HG02870 (cell line): Measurements from ENCODE around the gene FAIM2.

Source experiments
- ATAC-seq: cut with Tn5 transposase; IDR thresholded peaks from one replicate; pipeline ENCODE4 v1.9.1; 2021; ENCODE audit warnings: mild to moderate bottlenecking, moderate library complexity; ENCODE audit not compliant: unreplicated experiment

Gene FAIM2

GRCh38 chr12:49827401-49828099 is 76.2 kb downstream of the FAIM2 start:
- ATAC-seq, result peak; percentile 15

DNA sequence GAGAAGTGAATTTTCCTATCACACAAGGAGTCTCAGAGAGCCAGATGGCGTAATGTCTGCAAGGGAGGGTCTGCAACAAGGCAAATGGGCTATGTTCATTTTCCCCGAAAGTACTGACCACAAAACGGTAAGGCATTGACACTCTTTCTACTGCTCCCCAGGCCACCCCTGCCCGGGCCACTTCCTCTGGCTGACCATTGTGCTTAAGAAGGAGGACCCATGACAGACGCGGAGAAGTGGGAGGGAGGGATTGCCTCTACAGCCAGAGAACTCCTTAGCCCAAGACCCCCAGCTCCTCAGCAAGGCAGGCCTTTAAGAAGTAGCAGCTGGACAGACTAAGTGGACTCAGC is 76.7 kb downstream of the FAIM2 start:
- no peak for ATAC-seq

DNA sequence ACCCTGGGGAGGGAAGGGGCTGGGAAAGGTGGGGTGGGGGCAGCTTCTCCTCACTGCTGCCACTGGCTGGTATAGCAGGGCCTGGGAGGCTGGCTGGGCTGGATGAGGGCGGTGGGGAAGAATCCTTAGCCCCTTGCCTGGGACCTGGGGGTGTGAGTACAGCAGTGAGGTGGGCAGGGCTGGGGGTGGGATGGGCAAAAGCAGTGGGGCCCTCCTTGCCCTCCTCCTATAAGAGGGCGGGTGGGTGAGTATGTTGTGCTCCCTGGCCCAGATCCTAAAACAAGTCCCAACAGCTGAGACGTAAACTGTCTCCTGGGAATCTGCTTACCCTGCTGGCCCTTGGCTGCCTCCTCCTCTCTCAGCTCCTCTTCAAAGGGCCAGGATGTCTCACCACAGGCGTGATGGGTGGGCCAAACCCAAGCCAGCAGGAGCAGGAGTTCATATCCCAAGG is 77.7 kb downstream of the FAIM2 start:
- ATAC-seq, result no peak

DNA sequence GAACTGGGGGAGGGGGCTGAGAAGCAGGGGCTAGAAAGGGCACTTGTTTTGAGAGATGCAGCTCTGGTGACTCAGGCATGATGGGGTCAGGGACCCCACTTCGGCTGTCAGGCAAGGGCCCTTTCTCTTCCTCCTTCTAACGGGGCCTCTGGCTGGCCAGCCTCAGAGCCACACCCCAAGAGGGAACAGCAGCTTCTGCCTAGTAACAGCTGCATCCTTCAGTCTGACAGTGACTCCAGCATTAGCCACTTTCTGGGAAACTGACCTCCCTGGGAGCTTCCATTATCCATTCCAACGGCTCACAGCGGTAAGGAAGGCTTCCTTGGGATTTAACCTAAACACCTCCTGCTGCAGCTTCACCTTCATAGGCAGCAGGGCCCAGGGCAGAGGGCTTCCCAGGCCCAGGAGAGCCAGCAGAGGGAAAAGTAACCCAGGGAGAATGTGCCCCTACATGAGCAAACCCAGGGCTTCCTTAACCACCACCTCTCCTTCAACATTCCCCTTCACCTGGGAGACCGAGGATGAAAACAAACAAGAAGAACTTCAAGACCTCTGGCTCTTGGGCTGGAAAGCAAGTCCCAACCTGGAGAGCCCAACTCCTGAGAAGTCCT is 78.2 kb downstream of the FAIM2 start:
- ATAC-seq, result no peak

DNA sequence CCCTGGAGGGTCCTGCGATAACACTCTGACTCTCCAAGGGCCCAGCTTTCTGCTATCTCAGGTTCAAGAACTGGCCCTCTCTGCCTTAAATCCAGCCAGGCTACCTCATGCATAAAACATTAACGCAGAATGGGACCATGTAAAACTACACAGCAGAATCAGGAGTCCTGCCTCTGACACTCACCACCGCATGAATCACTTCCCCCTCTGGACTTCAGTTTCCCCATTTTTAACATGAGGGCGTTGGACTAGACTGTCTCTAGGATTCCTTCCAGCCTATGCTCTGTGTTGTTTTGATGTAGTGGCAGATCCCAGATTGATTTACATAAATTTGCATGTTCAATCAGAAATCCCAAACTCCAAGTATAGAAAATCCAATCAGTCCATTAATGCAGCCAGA is 78.8 kb downstream of the FAIM2 start:
- ATAC-seq, result no peak

DNA sequence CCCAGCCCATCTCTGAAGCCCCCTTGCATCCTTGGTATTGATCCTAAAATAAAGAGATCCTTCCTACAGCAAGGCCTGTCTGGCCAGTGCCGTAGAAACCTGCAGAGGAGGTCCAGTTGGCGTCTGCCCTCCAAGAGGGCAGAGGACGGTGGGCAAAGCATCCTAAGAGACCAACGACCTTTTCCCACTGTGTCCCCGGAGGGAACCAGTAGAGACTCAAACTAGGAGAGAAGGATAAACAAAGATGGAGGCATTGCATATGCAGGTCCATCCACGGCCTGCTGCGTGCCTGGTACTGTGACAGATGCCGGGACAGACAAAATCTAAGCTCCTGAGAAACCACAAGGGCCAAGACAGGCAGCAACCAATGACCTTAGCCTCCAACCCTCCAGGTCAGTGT is 79.3 kb downstream of the FAIM2 start:
- no peak for ATAC-seq

DNA sequence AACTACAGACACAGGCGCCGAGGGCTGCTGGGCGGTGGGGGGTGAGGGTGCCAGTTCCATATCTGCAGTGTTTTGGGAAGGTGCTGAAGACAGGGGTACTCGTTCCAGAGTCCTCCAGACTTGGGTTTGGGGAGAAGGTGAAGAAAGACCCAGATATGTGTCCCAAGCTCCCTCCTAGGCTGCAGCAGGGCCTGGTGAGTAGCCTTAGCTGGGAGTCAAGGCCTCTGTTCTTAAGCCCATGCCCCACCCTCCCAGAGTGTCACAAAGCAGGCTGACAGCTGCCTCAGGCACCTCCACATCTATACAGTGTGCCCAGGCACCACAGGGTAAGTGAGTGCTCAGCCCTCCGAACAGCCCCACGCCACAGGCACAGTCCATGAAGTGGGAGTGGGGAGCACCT is 79.7 kb downstream of the FAIM2 start:
- no peak for ATAC-seq

- ATAC-seq, result no peak
Observed at GRCh38 chr12:49823350-49823749, 80.3 kb downstream of the FAIM2 start.

GRCh38 chr12:49821373-49822287 is 82.1 kb downstream of the FAIM2 start:
- no peak for ATAC-seq

DNA sequence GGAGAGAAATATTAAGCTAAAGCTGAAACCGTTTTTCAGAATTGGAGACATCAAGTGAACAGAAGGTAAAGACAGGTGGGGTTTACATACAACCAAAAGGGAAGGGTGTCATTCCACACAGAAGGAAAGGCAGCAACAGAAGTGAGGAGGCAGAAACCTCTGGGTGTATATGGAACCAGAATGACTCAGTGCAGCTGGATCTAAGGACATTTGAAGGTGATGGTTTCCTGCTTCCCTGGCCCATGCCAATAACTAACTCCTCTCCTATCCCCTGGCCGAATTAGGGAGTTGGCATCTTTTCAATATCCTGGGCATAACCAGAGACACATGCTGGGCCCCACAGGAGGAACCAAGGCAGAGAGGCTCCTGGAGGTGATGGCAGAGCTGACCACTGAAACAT is 83.9 kb downstream of the FAIM2 start:
- no peak for ATAC-seq

GRCh38 chr12:49818241-49818895 is 85.3 kb downstream of the FAIM2 start:
- ATAC-seq, result no peak
